GM12878 (cell line): ENCODE data around the gene DENND1B. TPM values are rescaled to one million over a fixed set of nuclear protein-coding genes. Genes with fewer than 3 reads are reported as not detected.

Experiments used
- ATAC-seq: fragments of 200-7000 bp; cut with Tn5 transposase; 3 replicates; pipeline ENCODE4 v1.9.1; 2020; ENCODE audit warnings: mild to moderate bottlenecking, moderate library complexity
- BruUV-seq: library from RNA; stranded (reverse); fragments of 400-500 nt; replicated peaks from 2 replicates; lab custom pipeline; 2021; lab: Mats Ljungman, UMichigan
- CTCF ChIA-PET: fragments of 300-600 bp; sonication (Branson Sonifier 250); formaldehyde crosslinking; extraction: SDS; loops from one replicate; lab custom pipeline; 2021; ENCODE audit warnings: inconsistent platforms; lab: Yijun Ruan, JAX
- POLR2A ChIA-PET: fragments of 350-600 bp; formaldehyde crosslinking; extraction: SDS; loops from one replicate; lab custom pipeline; 2021; ENCODE audit warnings: inconsistent platforms; lab: Charles Lee
- RAD21 ChIA-PET: fragments of 300-600 bp; sonication (Branson Sonifier 250); formaldehyde crosslinking; loops from one replicate; lab custom pipeline; 2023; ENCODE audit warnings: antibody characterized with exemption; ENCODE audit not compliant: unreplicated experiment; lab: Charles Lee
- SMC1A ChIA-PET: fragments of 300-600 bp; sonication (Branson Sonifier 250); formaldehyde crosslinking; loops from one replicate; lab custom pipeline; 2023; ENCODE audit not compliant: unreplicated experiment, uncharacterized antibody; lab: Charles Lee
- DNase-seq: peaks from one replicate; pipeline ENCODE4 v3.0.0-alpha.2; 2011; ENCODE audit warnings: low read depth, low spot score
- FAIRE-seq: peaks from 3 replicates; lab custom pipeline; 2011; peaks lifted over from hg19 to GRCh38; lab: Jason Lieb, UNC
- H2AFZ ChIP-seq: 2 replicates; pipeline ENCODE4 v1.6.0; 2011; ENCODE audit warnings: low read depth, low read length, control low read depth; ENCODE audit not compliant: control insufficient read depth
- H3K27ac ChIP-seq: 2 replicates; pipeline ENCODE4 v1.5.1; 2011; ENCODE audit warnings: control low read depth; ENCODE audit not compliant: control insufficient read depth, insufficient read depth
- H3K27me3 ChIP-seq, 2 experiments: replicated peaks in 1 of 2; 2 replicates each; pipeline versions ENCODE4 v1.6.0 to v1.6.1; 2011; ENCODE audit warnings: low read length in 1 of 2; ENCODE audit not compliant: control insufficient read depth in 2 of 2, insufficient read depth in 2 of 2
- H3K36me3 ChIP-seq, 2 experiments: 2 replicates each; pipeline ENCODE4 v1.5.1; 2011; ENCODE audit warnings: low read length in 1 of 2; ENCODE audit not compliant: control insufficient read depth in 2 of 2, insufficient read depth in 2 of 2
- H3K4me1 ChIP-seq: 2 replicates; pipeline ENCODE4 v1.6.1; 2011; ENCODE audit warnings: mild to moderate bottlenecking, low read length, moderate library complexity, mixed read lengths; ENCODE audit not compliant: control insufficient read depth, insufficient read depth
- H3K4me2 ChIP-seq: 2 replicates; pipeline ENCODE4 v1.6.0; 2011; ENCODE audit warnings: control low read depth; ENCODE audit not compliant: control insufficient read depth, insufficient read depth
- H3K4me3 ChIP-seq: fragments of 200-600 bp; sonication (generic); 2 replicates; pipeline ENCODE4 v1.5.1; 2016
- H3K79me2 ChIP-seq: 2 replicates; pipeline ENCODE4 v1.6.0; 2011; ENCODE audit warnings: low read length; ENCODE audit not compliant: control insufficient read depth, insufficient read depth
- H3K9ac ChIP-seq: 2 replicates; pipeline ENCODE4 v1.8.0; 2011; ENCODE audit warnings: low read length, control low read depth, mixed read lengths; ENCODE audit not compliant: control insufficient read depth, insufficient read depth
- H3K9me3 ChIP-seq: replicated peaks from 3 replicates; pipeline ENCODE4 v1.5.1; 2011; ENCODE audit warnings: mild to moderate bottlenecking, low read length; ENCODE audit not compliant: control insufficient read depth, insufficient read depth
- H4K20me1 ChIP-seq: 2 replicates; pipeline ENCODE4 v1.6.0; 2011; ENCODE audit not compliant: control insufficient read depth, insufficient read depth
- BACH1 ChIP-seq: fragments of 450-650 bp; IDR thresholded peaks from 2 replicates; pipeline ENCODE4 v1.6.1; 2017; ENCODE audit warnings: mild to moderate bottlenecking, borderline replicate concordance
- BHLHE40 ChIP-seq, 2 experiments: fragments of 450-650 bp in 1 of 2; IDR thresholded peaks; 2 replicates each; pipeline ENCODE4 v1.6.1; 2011 to 2017; ENCODE audit warnings: low read depth in 2 of 2, borderline replicate concordance in 1 of 2, improper control_type of control experiment in 1 of 2, low read length in 1 of 2, mild to moderate bottlenecking in 1 of 2
- EZH2 ChIP-seq: IDR thresholded peaks from 2 replicates; pipeline ENCODE4 v1.6.1; 2012; ENCODE audit warnings: low read depth, mild to moderate bottlenecking, control low read depth, inconsistent platforms, low read length, borderline replicate concordance; ENCODE audit not compliant: control insufficient read depth
- FOXM1 ChIP-seq: IDR thresholded peaks from 2 replicates; pipeline ENCODE4 v1.6.1; 2012; ENCODE audit warnings: low read depth, mild to moderate bottlenecking, inconsistent platforms, low read length, moderate library complexity
- HDGF ChIP-seq: fragments of 450-650 bp; IDR thresholded peaks from 2 replicates; pipeline ENCODE4 v1.6.1; 2016; ENCODE audit warnings: antibody characterized with exemption
- MEF2A ChIP-seq: IDR thresholded peaks from 2 replicates; pipeline ENCODE4 v1.6.1; 2011; ENCODE audit warnings: low read depth, mild to moderate bottlenecking, low read length, moderate library complexity; ENCODE audit not compliant: insufficient read depth
- RCOR1 ChIP-seq: conservative IDR thresholded peaks from 2 replicates; pipeline ENCODE4 v1.6.1; 2012; ENCODE audit warnings: low read depth, low read length, improper control_type of control experiment
- RUNX3 ChIP-seq: IDR thresholded peaks from 2 replicates; pipeline ENCODE4 v1.6.1; 2012; ENCODE audit warnings: low read length, inconsistent platforms
- STAT1 ChIP-seq: fragments of 450-650 bp; conservative IDR thresholded peaks from 2 replicates; pipeline ENCODE4 v1.6.1; 2014; ENCODE audit warnings: antibody characterized with exemption, mild to moderate bottlenecking
- WGBS: methylation state at CpG from one replicate; pipeline ENCODE4 v1.1.6; 2016; ENCODE audit warnings: low lambda C conversion rate; ENCODE audit not compliant: insufficient replicate concordance, insufficient coverage; ENCODE audit errors: missing lambda C conversion rate; 5-methylcytosine and 5-hydroxymethylcytosine counted together
- in situ Hi-C: fragments of 300-500 bp; cut with MboI; formaldehyde crosslinking; loops from 9 replicates; pipeline ENCODE4 v1.14.3; 2018; ENCODE audit warnings: mixed read lengths
- intact Hi-C: fragments of 100-400 bp; cut with micrococcal nuclease; formaldehyde crosslinking; loops from one replicate; pipeline ENCODE4 v1.14.2; 2022; ENCODE audit not compliant: unreplicated experiment
- polyA plus RNA-seq, 11 experiments: library from polyadenylated mRNA; depleted of rRNA in 4 of 11; unstranded in 6 of 11; stranded (reverse) in 5 of 11; fragments of >200 nt; fragmentation: Nextera tagmentation in 4 of 11; fragmentation: Illumina TruSeq in 1 of 11; extraction: Ambion mirVana in 4 of 11; extraction: Trizol in 1 of 11; gene quantifications; 1 replicate in 1 of 11; 2 replicates in 10 of 11; pipeline versions ENCODE4 v1.2.1 to v1.2.3, GENCODE V29; 2011 to 2016; ENCODE audit warnings: inconsistent platforms in 2 of 11, missing spikeins in 2 of 11, low read depth in 1 of 11
- total RNA-seq, 4 experiments: library from RNA; depleted of rRNA in 3 of 4; stranded (reverse); fragments of >200 nt in 3 of 4; fragmentation: Illumina TruSeq in 1 of 4; extraction: Trizol in 1 of 4; gene quantifications; 2 replicates each; pipeline versions ENCODE4 v1.2.1 to v1.2.3, GENCODE V29; 2013 to 2021
- TF ChIP-seq, protein P1 (sequence below): IDR thresholded peaks from 2 replicates; pipeline ENCODE4 v1.6.1; 2012; ENCODE audit warnings: low read depth, low read length, improper control_type of control experiment

DENND1B gene
- total and polyA plus RNA-seq, 10 of the 15 experiments (the other 5 are each of a cell fraction or from before 2014, with no cell fraction given): 1.7 to 10.7 (median 8.0) TPM

DNA sequence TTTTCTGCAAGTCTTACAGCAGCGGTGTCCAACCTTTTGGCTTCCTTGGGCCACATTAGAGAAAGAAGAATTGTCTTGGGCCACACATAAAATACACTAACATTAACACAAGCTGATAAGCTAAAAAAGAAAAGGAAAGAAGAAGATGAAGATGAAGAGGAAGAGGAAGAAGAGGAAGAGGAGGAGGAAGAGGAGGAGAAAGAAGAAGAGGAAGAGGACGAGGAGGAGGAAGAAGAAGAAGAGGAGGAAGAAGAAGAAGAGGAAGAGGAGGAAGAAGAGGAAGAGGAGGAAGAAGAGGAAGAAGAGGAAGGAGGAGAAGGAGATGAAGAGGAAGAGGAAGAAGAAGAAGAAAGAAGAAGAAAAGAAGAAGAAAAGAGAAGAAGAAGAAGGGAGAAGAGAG, 230.7 kb downstream of the DENND1B start:
- ChIA-PET POLR2A (interaction anchor here (0.7 kb wide), 1 partner anchor 923 kb away, joined by 3 read pairs; no protein-coding TSS in a partner anchor), RAD21 (no interaction called here), CTCF (no interaction called here), SMC1A (interaction anchor here (0.6 to 1.3 kb wide), 2 partner anchors 25 to 1852 kb away, joined by 3 to 4 read pairs; no protein-coding TSS in a partner anchor)
- Histone ChIP-seq H3K27ac (no peak overlapping the region), H3K27me3 (no peaks in the 10 kb centered on the region), H2AFZ (no peak overlapping the region), H3K4me1 (no peaks in the 10 kb centered on the region), H3K9me3 (no peaks in the 10 kb centered on the region), H3K4me3 (no peak overlapping the region), H3K36me3 (no peaks in the 10 kb centered on the region), H3K4me2 (no peak overlapping the region), H3K9ac (no peak overlapping the region), H3K79me2 (no peaks in the 10 kb centered on the region), H4K20me1 (no peaks in the 10 kb centered on the region)
- TF ChIP-seq BACH1 (no peak), STAT1 (no peak), BHLHE40 (IDR thresholded peaks at IDR 0.05; ENCODE audit: borderline replicate concordance in 1 of 2, low read depth in 2 of 2, low read length in 1 of 2) (no peak), HDGF (no peak), MEF2A (no peak), RUNX3 (no peak), EZH2 (no peak), RCOR1 (no peak), FOXM1 (no peak)
- TF ChIP-seq, protein P1, sequence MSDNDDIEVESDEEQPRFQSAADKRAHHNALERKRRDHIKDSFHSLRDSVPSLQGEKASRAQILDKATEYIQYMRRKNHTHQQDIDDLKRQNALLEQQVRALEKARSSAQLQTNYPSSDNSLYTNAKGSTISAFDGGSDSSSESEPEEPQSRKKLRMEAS: no peak
- in situ Hi-C loops (loop anchor here (25.0 kb wide), 1 partner anchor 1143 kb away; no protein-coding TSS in a partner anchor), intact Hi-C loops (no loop called here)
- WGBS: 33% methylated on average over 2 of the region's 2 CpGs
- no peak for FAIRE-seq
- no TSS peak for BruUV-seq
- no peak for DNase-seq
- ATAC-seq: no peak
